Germinal center (tissue), 1 donor: Measurements from ENCODE around the gene CRYGB.

Source experiments
- DNase-seq: peaks from one replicate; pipeline ENCODE4 v3.0.0; 2012; ENCODE audit warnings: mixed read lengths, low spot score

CRYGB gene

GRCh38 chr2:208146006-208146405 lies at the start of gene CRYGB:
Gene CRYGB, minus strand, starts transcription at chr2:208146158. Its CDS starts 38 bp downstream, at chr2:208146120.
- DNase-seq, result no peak

- DNase-seq, result no peak
Observed at GRCh38 chr2:208195531-208195930, 49.6 kb upstream of the CRYGB start.

GRCh38 chr2:208192611-208193236 lies 46.8 kb upstream of the CRYGB start:
- no peak for DNase-seq

- DNase-seq, result no peak
Observed at GRCh38 chr2:208189810-208190503, 44.0 kb upstream of the CRYGB start, which contains the start of gene C2orf80. Gene C2orf80, minus strand, starts transcription at chr2:208190030. Its CDS starts 3,044 bp downstream, at chr2:208186986.

DNA sequence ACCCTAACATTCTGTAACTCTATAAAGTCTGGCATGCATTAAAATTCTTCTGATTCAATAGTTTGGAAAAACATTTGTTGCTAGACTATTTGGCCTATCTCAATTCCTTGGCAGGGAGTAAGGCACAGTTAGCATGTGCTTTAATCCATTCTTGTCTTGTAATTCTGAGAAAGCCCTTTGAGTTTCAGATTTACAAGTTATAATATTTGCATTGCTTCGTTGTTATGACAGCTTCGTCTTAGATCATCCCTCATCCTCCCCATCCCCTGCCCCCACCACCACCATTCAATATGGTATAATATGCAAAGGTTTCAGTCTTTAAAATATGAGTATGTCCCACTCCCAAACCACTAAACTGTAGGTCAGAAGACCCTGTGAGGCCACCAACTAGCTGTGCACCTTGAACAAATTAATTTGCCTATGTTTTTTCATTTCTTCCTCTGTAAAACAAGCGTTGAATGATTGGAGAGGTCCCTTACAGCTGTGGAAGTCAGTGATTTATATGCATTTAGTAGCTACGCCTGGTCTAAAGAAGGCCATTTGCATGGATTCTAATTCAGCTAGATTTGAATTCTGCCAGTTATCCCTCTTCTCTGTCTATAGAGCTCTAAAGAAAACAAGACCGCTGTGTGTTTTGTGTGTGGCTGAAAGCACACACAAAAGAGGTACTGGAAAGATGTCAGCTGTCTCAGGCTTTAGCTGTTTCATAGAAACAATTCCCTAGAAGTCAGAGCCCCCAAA lies 43.3 kb upstream of the CRYGB start:
- DNase-seq, result no peak

- no peak for DNase-seq
Observed at GRCh38 chr2:208186893-208187292, 40.9 kb upstream of the CRYGB start.

DNA sequence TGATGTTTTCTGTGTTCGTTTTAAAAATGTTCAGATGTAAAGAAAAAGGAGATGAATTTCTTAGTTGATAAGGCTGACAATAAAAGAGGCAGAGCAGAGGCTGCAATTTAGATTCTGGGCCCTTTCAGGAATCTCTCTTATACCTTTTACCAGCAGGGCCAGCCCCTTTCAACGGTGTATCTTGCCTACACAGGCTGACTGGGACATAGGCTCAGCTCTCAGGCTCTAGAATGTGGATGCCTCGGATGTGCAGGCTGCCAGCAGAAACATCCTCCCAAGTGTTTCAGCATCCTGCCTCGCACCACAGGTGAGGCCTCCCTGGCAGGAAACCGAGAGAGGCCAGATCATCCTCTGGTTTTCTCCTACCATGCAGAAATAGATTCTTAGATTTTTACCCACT lies 40.5 kb upstream of the CRYGB start:
- no peak for DNase-seq

DNA sequence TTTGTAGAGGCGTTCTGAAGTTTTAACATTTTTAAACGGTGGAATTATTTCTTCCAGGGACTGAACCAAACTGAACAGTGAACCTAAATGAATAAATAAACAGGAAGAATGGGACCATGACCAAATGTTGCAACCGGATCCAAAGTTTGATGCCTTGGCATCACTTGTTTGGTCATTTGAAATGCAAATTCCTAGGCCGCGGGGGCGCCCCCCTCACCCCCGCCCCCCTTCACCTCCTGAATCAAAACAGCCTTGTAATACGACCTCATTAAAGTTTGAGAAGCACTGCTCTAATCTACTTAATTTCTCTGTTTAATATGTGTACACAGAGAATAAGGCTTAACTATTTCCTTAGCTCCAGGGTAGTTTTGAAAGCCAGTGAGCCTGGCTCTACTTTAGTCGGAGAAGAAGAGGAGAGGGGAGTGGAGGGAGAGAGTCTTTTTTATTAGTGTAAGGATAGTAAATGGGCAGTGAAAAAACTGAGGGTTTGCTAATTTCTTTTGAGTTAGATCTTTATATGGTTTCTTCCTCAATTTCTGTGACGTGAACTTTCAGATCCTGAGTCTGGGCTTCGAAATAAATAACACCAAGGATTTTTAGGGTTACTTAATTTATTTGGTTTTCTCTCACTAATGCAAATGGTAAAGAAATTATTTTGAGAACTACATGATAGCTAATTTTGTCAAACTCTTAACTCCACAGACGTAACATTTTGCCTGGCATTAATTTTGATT lies 38.2 kb upstream of the CRYGB start:
- no peak for DNase-seq

- no peak for DNase-seq
Observed at GRCh38 chr2:208183526-208183925, 37.6 kb upstream of the CRYGB start.

GRCh38 chr2:208182835-208183234 lies 36.9 kb upstream of the CRYGB start:
- no peak for DNase-seq

DNA sequence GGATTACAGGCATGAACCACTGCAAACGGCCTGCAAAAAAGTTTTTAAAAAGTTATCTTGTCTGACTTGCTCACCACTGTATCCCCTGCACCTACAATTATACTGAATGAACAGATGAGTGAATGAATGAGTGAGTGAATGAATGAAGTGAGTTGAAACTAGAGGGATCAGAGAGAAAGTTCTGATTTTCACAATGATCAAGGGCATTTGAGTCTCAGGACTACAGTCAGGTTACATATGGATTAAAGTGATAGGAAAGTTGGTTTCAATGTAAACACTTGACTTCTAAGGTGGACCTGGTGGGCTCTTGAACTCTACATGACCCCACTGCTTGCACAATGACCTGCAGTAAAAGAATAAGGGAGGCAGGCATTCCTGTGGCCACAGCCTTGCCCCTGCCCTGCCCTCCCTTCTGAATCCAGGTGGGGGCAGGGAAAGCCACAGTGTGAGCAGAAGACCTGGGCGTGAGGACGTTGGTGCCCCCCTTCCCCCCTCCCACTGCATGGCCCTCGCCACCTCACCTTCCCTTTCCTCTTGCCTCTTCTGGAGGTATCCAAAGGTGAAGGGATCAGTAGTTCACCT lies 33.2 kb upstream of the CRYGB start:
- no peak for DNase-seq

DNA sequence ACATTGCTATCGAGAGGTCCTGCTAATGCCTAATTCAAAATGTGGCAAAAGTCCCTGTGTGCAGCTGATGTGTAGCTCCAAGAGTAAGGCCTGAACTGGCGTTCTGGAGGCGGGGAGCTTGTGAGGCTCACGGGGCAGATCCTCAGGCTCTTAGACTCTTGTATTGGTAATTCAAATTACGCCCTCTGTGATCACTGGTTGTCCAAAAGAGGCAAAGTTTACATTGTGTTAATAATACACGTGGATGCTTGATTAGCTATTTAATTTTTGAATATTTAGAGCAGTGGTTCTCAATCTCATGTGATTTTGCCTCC lies 29.8 kb upstream of the CRYGB start:
- DNase-seq, result no peak

GRCh38 chr2:208175069-208175839 lies 29.3 kb upstream of the CRYGB start:
- DNase-seq, result peak; percentile 63

DNA sequence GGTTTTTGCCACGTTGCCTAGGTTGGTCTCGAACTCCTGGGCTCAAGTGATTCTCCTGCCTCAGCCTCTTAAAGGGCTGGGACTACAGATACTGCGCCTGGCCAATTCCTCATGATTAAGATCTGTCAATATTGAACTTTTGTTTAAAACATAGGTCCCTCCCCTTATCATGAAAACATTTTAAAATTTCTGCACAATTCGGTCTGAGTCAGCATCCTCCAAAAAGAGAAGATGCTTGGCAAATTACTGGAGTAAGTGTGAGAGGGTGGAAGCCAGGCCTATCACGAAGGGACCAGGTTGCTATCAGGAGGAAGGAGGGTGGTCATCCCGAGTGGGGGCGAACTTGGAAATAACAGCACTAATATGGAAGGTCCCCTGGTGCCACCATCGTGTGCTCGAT lies 28.2 kb upstream of the CRYGB start:
- no peak for DNase-seq

DNA sequence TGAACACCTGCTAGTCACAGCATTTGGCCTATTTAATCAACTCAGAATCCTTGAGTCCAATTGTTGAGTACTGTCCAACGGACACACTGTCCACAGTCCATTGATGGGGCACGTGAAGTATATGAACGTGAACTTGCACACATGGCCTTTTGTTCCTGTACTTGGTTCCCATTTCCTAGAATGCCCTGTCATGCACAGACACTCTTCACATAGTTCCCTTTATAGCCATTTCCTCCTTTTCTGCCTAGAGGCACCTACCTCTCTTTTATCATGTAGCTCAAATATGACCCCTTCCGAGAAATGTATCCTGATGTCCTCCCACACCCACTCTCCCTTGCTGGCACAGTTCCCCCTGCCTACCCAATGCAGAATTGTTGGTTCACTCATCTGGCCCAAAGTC lies 26.2 kb upstream of the CRYGB start:
- DNase-seq, result no peak

GRCh38 chr2:208164951-208165755 lies 19.2 kb upstream of the CRYGB start:
- no peak for DNase-seq

- no peak for DNase-seq
Observed at GRCh38 chr2:208163489-208163888, 17.5 kb upstream of the CRYGB start, which contains the start of gene CRYGA. Gene CRYGA, minus strand, starts transcription at chr2:208163589. Its CDS starts 33 bp downstream, at chr2:208163556.

GRCh38 chr2:208156439-208156838 lies 10.5 kb upstream of the CRYGB start:
- no peak for DNase-seq

GRCh38 chr2:208153156-208153555 lies 7.2 kb upstream of the CRYGB start:
- DNase-seq, result no peak

GRCh38 chr2:208150956-208151355 lies 5.0 kb upstream of the CRYGB start:
- no peak for DNase-seq
